HepG2 (cell line): ENCODE results near the gene LRIG1. TPM values are rescaled to one million over a fixed set of nuclear protein-coding genes. Genes with fewer than 3 reads are reported as not detected.
A peak's percentile ranks its signal among the peaks of the same experiment; 100 is the strongest.

Source experiments
- ASH2L ChIP-seq: fragments of 300-600, 200-600 bp; sonication (generic); IDR thresholded peaks from 2 replicates; pipeline ENCODE4 v1.7.0; 2017; ENCODE audit warnings: low read depth, mild to moderate bottlenecking, moderate library complexity, mixed read lengths, low read length; ENCODE audit not compliant: insufficient read length
- CHD2 ChIP-seq: IDR thresholded peaks from 2 replicates; pipeline ENCODE4 v1.6.1; 2011; ENCODE audit warnings: low read depth, low read length, improper control_type of control experiment
- EED ChIP-seq: sonication (generic); formaldehyde crosslinking; IDR thresholded peaks from 2 replicates; pipeline ENCODE4 v1.5.0; 2020; ENCODE audit warnings: mild to moderate bottlenecking, missing genetic modification reagents
- FOXA1 ChIP-seq, 2 experiments: fragments of 450-650 bp in 1 of 2; sonication (generic) in 1 of 2; formaldehyde crosslinking in 1 of 2; IDR thresholded peaks; 2 replicates each; pipeline versions ENCODE4 v1.4.0 to v1.6.1; 2016 to 2020; ENCODE audit warnings: missing genetic modification reagents in 1 of 2
- FOXJ3 ChIP-seq: sonication (generic); formaldehyde crosslinking; IDR thresholded peaks from 2 replicates; pipeline ENCODE4 v1.4.0; 2020; ENCODE audit warnings: missing genetic modification reagents, mild to moderate bottlenecking, borderline replicate concordance
- GATAD1 ChIP-seq: IDR thresholded peaks from 2 replicates; pipeline ENCODE4 v1.6.1; 2016; ENCODE audit warnings: missing genetic modification reagents, missing compliant biosample characterization
- ISL2 ChIP-seq: sonication (generic); formaldehyde crosslinking; IDR thresholded peaks from 2 replicates; pipeline ENCODE4 v1.5.0; 2020; ENCODE audit warnings: missing genetic modification reagents
- NCOA5 ChIP-seq: sonication (generic); formaldehyde crosslinking; IDR thresholded peaks from 2 replicates; pipeline ENCODE4 v1.4.0; 2020; ENCODE audit warnings: missing genetic modification reagents
- POGK ChIP-seq: sonication (generic); formaldehyde crosslinking; conservative IDR thresholded peaks from 2 replicates; pipeline ENCODE4 v1.8.0; 2022; ENCODE audit warnings: mild to moderate bottlenecking, moderate library complexity, missing genetic modification reagents
- RFX1 ChIP-seq: fragments of 450-650 bp; IDR thresholded peaks from 2 replicates; pipeline ENCODE4 v1.6.1; 2017
- SOX13 ChIP-seq, 3 experiments: fragments of 450-650 bp in 1 of 3; sonication (generic) in 1 of 3; formaldehyde crosslinking in 1 of 3; IDR thresholded peaks in 2 of 3; conservative IDR thresholded peaks in 1 of 3; 2 replicates each; pipeline versions ENCODE4 v1.5.0 to v1.6.1; 2016 to 2020; ENCODE audit warnings: antibody characterized with exemption in 1 of 3, mild to moderate bottlenecking in 1 of 3, missing compliant biosample characterization in 1 of 3, missing genetic modification reagents in 1 of 3, moderate library complexity in 1 of 3
- ZNF260 ChIP-seq: sonication (generic); formaldehyde crosslinking; IDR thresholded peaks from 2 replicates; pipeline ENCODE4 v1.4.0; 2020; ENCODE audit warnings: missing genetic modification reagents, low read depth, mild to moderate bottlenecking, borderline replicate concordance
- ZNF33A ChIP-seq: sonication (generic); formaldehyde crosslinking; IDR thresholded peaks from 2 replicates; pipeline ENCODE4 v1.5.1; 2020; ENCODE audit warnings: missing genetic modification reagents, mild to moderate bottlenecking, moderate library complexity, borderline replicate concordance
- ZNF549 ChIP-seq: sonication (generic); formaldehyde crosslinking; IDR thresholded peaks from 2 replicates; pipeline ENCODE4 v1.5.0; 2020; ENCODE audit warnings: missing genetic modification reagents
- ZNF646 ChIP-seq: sonication (generic); formaldehyde crosslinking; IDR thresholded peaks from 2 replicates; pipeline ENCODE4 v1.9.0; 2021; ENCODE audit warnings: mild to moderate bottlenecking, missing genetic modification reagents
- ZNF724P ChIP-seq: sonication (generic); formaldehyde crosslinking; IDR thresholded peaks from 2 replicates; pipeline ENCODE4 v1.8.0; 2022; ENCODE audit warnings: missing genetic modification reagents, borderline replicate concordance
- ZNF777 ChIP-seq: sonication (generic); formaldehyde crosslinking; IDR thresholded peaks from 2 replicates; pipeline ENCODE4 v1.4.0; 2020; ENCODE audit warnings: missing genetic modification reagents
- ZXDC ChIP-seq: sonication (generic); formaldehyde crosslinking; IDR thresholded peaks from 2 replicates; pipeline ENCODE4 v1.5.0; 2020; ENCODE audit warnings: mild to moderate bottlenecking, missing genetic modification reagents
- polyA plus RNA-seq, 8 experiments: library from polyadenylated mRNA; depleted of rRNA in 3 of 8; stranded (reverse) in 7 of 8; unstranded in 1 of 8; fragments of >200 nt; fragmentation: Illumina TruSeq in 4 of 8; extraction: Trizol in 4 of 8; gene quantifications; 2 replicates each; pipeline versions ENCODE4 v1.2.1 to v1.2.3, GENCODE V29; 2011 to 2016; ENCODE audit warnings: low read depth in 4 of 8, missing spikeins in 1 of 8, mixed read lengths in 1 of 8; ENCODE audit not compliant: insufficient read depth in 1 of 8
- total RNA-seq, 5 experiments: library from RNA; depleted of rRNA; stranded (reverse); fragments of >200 nt; fragmentation: Illumina TruSeq; extraction: Trizol; gene quantifications; 2 replicates each; pipeline ENCODE4 v1.2.3, GENCODE V29; 2016; ENCODE audit warnings: low read depth in 1 of 5

The LRIG1 gene
- total and polyA plus RNA-seq, 2 of the 13 experiments (the other 11 are each of a cell fraction or from before 2014, with no cell fraction given), result 17.8 to 24.8 TPM

- TF ChIP-seq EED (no peak), RFX1 (no peak), ZNF724P (CRISPR knock-in tag) (no peak), ISL2 (CRISPR knock-in tag) (peak; percentile 92), POGK (CRISPR knock-in tag) (no peak; the same call in 1 of the 2 replicates), FOXJ3 (CRISPR knock-in tag) (peak; percentile 91; the same call in 1 of the 2 replicates), ZNF549 (CRISPR knock-in tag) (no peak), GATAD1 (CRISPR knock-in tag) (0 out of 2 replicates have a peak, but pooled peaks have one; percentile 38), ZNF33A (peak; percentile 39; the same call in 1 of the 2 replicates), CHD2 (no peak), ASH2L (peak; percentile 18), ZNF260 (no peak), NCOA5 (CRISPR knock-in tag) (no peak), SOX13 (IDR thresholded peaks at IDR 0.05) (0 out of 2 replicates have a peak, but pooled peaks have one; percentile 33), SOX13 (CRISPR knock-in tag; conservative IDR thresholded peaks at IDR 0.05 in 1 of 2, IDR thresholded peaks at IDR 0.05 in 1 of 2) (peak in 1 of 2 experiments; percentile 80; a peak in 2 of 4 replicates), ZNF646 (CRISPR knock-in tag) (peak; percentile 26; the same call in 1 of the 2 replicates), ZXDC (no peak), ZNF777 (CRISPR knock-in tag) (no peak), FOXA1 (IDR thresholded peaks at IDR 0.05) (peak; percentile 46; the same call in 1 of the 2 replicates), FOXA1 (CRISPR knock-in tag; IDR thresholded peaks at IDR 0.05) (peak; percentile 90)
Measured at GRCh38 chr3:66463054-66463631, 37.7 kb downstream of the LRIG1 start (continued).
